HUES48 (cell line): ENCODE measurements around the gene KCNJ6.

Source experiments
- H3K27ac ChIP-seq: one replicate; pipeline ENCODE4 v1.7.0; 2013; ENCODE audit warnings: low read depth, low read length, inconsistent platforms
- H3K27me3 ChIP-seq: 2 replicates; pipeline ENCODE4 v1.6.1; 2013; ENCODE audit warnings: mild to moderate bottlenecking, low read length; ENCODE audit not compliant: control insufficient read depth, insufficient read depth
- H3K36me3 ChIP-seq: 2 replicates; pipeline ENCODE4 v1.6.1; 2013; ENCODE audit warnings: low read length; ENCODE audit not compliant: control insufficient read depth, insufficient read depth
- H3K4me1 ChIP-seq: 2 replicates; pipeline ENCODE4 v1.6.1; 2013; ENCODE audit warnings: mild to moderate bottlenecking, low read length; ENCODE audit not compliant: control insufficient read depth, insufficient read depth
- H3K4me3 ChIP-seq: 2 replicates; pipeline ENCODE4 v1.5.1; 2013; ENCODE audit warnings: mild to moderate bottlenecking, low read depth, low read length
- H3K9ac ChIP-seq: 2 replicates; pipeline ENCODE4 v1.6.1; 2013; ENCODE audit warnings: mild to moderate bottlenecking, low read depth, low read length, moderate library complexity
- H3K9me3 ChIP-seq: 2 replicates; pipeline ENCODE4 v1.6.1; 2013; ENCODE audit warnings: low read length; ENCODE audit not compliant: control insufficient read depth, insufficient read depth

The KCNJ6 gene

DNA sequence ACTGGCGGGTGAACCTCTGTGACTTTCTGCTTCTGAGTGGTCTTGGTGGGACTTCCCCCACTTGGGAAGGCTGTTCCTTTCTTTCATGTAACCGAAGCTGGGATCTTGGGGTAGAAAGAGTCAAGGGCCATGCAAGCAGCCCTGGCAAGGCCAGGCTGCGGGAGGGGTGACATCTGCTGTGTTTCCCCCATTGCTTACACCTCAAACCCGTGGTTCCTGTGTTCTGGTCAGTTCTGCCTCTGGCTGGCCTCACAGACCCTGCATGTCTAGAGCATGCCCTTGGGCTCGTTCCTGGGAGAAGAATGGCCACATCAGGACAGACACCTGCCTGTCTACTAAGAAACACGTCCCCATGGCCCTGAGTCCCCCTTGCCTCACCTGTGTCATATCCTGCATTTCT is 341.9 kb downstream of the KCNJ6 start:
- peaks cover 17% of the 10 kb centered on the region for H3K9me3 ChIP-seq
- H3K9ac ChIP-seq = no peak overlapping the region
- no peaks in the 10 kb centered on the region for H3K27me3 ChIP-seq
- H3K36me3 ChIP-seq = no peaks in the 10 kb centered on the region
- H3K4me1 ChIP-seq = no peaks in the 10 kb centered on the region
- H3K27ac ChIP-seq = no peak overlapping the region
- no peak overlapping the region for H3K4me3 ChIP-seq

DNA sequence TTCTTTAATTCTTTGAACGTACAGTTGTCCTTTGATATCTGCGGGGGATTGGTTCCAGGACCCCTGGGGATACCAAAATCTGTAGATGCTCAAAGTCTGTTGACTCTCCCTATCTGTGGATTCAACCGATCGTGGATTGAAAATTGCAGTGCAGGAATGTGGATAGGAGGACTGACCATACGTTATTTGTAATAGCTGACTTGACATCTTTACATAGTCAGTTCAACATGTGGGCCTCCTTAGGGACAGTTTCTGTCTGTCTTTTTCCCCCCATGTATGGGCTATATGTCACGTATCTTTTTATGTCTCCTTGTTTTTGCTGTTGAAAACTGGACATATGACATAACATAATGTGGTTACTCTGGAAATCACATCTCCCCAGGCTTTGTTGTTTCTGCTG is 344.8 kb downstream of the KCNJ6 start:
- Histone ChIP-seq H3K4me1 (no peaks in the 10 kb centered on the region), H3K36me3 (no peaks in the 10 kb centered on the region), H3K9me3 (no peaks in the 10 kb centered on the region), H3K4me3 (no peak overlapping the region), H3K27ac (no peak overlapping the region), H3K9ac (no peak overlapping the region), H3K27me3 (no peaks in the 10 kb centered on the region)

DNA sequence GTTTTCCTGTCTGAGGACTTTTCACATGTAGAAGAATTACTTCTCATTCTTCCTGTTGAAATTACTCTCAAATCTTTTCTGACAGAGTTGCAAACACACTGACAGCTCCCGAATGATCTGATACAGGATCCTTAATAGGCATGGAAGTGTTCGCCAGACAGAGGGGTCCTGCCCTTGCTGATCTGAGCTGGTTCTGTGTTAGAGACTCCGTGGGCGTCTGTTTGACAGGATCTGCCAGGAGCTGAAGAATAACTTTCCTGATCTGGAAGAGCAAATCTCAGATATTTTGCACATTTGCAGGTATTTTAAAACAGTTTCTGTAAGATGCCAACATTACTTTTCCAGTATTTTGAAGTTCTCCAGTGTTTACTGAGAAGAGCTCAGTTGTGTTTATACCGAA is 347.3 kb downstream of the KCNJ6 start:
- Histone ChIP-seq H3K9me3 (no peaks in the 10 kb centered on the region), H3K36me3 (no peaks in the 10 kb centered on the region), H3K9ac (no peak overlapping the region), H3K4me3 (no peak overlapping the region), H3K4me1 (peaks cover 12% of the 10 kb centered on the region), H3K27me3 (no peaks in the 10 kb centered on the region), H3K27ac (no peak overlapping the region)

DNA sequence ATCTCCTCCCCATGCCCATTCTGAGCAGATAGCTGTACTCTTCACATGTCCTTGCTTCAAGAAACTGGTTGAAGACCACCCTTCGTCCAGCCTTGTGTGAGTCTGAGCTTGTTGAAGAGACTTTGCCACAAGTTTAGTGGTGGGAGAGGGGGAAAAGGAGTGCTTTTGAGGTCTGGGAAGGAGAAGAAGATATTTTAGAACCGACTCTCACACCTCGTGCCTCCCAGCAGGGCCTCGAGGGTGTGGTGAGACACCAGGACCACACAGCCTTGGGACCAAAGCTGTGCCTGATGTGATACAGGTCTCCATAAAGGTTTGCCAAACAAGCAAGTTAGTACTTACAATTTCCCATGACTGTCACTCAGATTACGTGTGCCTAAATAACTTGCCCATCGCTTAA is 347.8 kb downstream of the KCNJ6 start:
- Histone ChIP-seq H3K4me1 (peaks cover 12% of the 10 kb centered on the region), H3K4me3 (no peak overlapping the region), H3K27me3 (0 out of 2 replicates have a peak, but pooled peaks cover under 1% of the 10 kb centered on the region), H3K27ac (no peak overlapping the region), H3K9ac (no peak overlapping the region), H3K36me3 (no peaks in the 10 kb centered on the region), H3K9me3 (no peaks in the 10 kb centered on the region)

DNA sequence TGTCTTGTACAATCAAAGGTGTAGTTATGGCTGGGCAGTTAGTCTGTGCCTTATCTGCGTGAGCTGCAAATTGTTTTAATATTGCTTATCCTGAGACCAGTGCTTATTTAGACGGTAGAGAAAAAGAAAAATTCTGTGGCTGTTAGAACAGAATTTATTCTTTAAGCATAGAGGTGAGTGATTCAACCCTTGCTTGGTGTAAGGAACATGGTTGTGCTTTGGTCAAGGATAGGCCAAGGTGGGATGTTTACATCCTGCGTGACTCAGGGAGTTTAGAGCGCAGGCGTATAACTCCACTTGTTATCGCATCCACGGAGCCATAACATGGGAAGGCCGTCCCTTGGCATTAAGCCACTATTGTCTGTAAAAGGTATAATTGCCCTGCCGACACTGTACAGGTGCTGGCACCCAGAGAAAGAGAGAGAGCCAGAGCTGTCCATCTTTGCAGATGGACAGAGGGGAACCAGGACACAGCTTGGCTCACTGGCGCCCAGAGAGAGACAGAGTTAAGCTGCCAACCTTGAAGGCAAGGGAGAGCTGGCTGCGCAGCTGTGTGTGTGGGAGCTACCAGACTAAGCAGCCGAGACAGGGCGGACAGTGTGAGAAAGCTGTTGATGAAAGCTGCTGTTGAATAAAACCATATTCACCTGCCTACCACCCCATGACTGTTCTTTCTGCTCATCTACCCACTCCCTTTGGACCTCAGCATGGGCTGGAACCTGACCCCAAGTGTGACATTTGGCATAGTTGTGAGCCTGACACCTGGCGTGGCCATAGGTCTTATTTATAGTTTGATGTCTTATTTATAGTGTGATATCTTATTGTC is 349.3 kb downstream of the KCNJ6 start:
- Histone ChIP-seq H3K9me3 (no peaks in the 10 kb centered on the region), H3K4me1 (peaks cover 12% of the 10 kb centered on the region), H3K27me3 (peaks cover 14% of the 10 kb centered on the region), H3K27ac (no peak overlapping the region), H3K36me3 (no peaks in the 10 kb centered on the region), H3K4me3 (no peak overlapping the region), H3K9ac (no peak overlapping the region)

DNA sequence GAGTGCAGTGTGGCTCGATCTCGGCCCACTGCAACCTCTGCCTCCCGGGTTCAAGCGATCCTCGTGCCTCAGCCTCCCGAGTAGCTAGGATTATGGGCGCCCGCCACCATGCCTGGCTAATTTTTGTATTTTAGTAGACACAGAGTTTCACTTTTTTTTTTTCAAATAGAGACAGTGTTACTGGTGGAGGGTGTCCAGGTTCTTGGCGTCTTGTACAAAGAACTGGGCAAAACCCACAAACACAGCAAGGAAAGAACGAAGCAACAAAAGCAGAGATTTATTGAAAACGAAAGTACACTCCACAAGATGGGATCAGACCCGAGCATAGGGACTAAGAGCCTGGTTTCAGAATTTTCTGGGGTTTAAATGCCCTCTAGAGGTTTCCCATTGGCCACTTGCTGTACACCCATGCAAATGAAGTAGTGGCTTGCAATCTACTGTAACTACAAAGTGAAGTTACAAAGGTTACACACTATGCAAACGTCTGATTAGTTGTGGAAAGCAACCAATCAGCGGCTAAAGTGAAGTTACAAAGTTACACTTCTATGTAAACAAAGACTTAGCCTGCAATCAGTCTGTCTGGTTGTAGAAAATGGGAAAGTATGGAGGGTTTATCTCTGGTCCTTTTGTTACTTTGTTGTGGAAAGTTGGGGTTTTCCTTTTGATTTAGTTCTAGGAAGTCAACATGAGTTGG is 350.6 kb downstream of the KCNJ6 start:
- Histone ChIP-seq H3K4me1 (peaks cover 12% of the 10 kb centered on the region), H3K9ac (no peak overlapping the region), H3K27me3 (peaks cover 14% of the 10 kb centered on the region), H3K4me3 (no peak overlapping the region), H3K9me3 (no peaks in the 10 kb centered on the region), H3K27ac (no peak overlapping the region), H3K36me3 (no peaks in the 10 kb centered on the region)

DNA sequence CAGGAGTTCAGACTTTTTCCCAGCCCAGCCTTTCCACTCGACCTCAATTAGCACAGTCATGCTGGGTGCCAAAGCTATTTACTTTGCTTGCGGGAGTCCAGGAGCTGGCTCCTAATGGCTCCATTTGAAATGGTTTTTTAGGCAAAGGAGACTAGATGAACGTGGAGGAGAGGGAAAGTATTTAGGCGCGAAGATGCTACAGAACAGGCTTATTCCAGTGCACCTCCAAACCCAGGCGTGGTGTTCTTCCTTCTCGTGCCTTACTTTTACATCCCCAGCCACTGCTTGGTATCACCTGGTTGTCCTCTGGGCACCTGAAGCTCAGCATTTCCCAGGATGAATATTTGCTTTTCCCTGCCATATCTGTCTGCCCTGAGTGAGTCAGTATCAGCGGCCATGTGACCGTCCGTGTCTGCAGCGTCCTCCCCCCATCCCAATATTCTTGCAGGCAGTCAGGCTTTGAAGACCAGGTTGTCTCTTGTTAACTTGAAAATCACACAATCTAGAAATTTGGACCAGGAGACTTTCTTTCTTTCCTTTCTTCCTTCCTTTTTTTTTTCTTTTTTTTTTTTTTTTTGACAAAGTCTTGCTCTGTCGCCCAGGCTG is 351.2 kb downstream of the KCNJ6 start:
- Histone ChIP-seq H3K4me1 (peaks cover 12% of the 10 kb centered on the region), H3K9ac (no peak overlapping the region), H3K27me3 (peaks cover 14% of the 10 kb centered on the region), H3K36me3 (no peaks in the 10 kb centered on the region), H3K9me3 (no peaks in the 10 kb centered on the region), H3K4me3 (no peak overlapping the region; the same call in 1 of the 2 replicates), H3K27ac (peak overlapping the region; percentile 82)

DNA sequence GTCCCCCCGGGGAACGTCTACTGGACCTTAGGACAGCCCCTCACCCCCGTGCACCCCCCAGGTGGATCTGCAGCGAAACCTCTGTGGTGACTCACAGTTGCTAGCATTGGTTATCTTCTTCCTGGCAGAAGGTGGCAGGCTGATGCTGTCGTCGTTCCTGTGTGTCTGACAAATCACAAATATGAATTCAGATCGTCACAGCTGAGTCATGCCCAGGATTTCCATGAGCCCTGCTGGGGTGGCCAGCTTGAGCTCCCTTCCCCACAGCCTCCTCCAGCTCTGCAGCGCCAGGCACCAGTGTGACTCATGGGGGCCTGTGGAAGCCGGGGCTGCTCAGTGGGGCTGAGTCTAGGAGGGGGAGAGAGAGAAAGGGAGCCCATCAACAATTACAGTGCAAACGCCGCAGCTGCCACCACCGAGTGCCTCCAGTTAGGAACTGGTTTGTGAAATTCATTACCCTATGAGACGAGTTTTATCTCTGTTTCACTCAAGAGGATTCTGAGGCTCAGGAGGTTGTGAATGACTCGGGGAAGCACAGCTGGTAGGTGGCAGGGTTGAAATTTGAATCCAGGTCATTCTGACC is 351.8 kb downstream of the KCNJ6 start:
- peak overlapping the region; percentile 3 for H3K9ac ChIP-seq
- H3K27me3 ChIP-seq = peaks cover 14% of the 10 kb centered on the region
- peak overlapping the region; percentile 48 for H3K4me3 ChIP-seq
- no peaks in the 10 kb centered on the region for H3K36me3 ChIP-seq
- H3K27ac ChIP-seq = peak overlapping the region; percentile 82
- H3K9me3 ChIP-seq = no peaks in the 10 kb centered on the region
- peaks cover 12% of the 10 kb centered on the region for H3K4me1 ChIP-seq

DNA sequence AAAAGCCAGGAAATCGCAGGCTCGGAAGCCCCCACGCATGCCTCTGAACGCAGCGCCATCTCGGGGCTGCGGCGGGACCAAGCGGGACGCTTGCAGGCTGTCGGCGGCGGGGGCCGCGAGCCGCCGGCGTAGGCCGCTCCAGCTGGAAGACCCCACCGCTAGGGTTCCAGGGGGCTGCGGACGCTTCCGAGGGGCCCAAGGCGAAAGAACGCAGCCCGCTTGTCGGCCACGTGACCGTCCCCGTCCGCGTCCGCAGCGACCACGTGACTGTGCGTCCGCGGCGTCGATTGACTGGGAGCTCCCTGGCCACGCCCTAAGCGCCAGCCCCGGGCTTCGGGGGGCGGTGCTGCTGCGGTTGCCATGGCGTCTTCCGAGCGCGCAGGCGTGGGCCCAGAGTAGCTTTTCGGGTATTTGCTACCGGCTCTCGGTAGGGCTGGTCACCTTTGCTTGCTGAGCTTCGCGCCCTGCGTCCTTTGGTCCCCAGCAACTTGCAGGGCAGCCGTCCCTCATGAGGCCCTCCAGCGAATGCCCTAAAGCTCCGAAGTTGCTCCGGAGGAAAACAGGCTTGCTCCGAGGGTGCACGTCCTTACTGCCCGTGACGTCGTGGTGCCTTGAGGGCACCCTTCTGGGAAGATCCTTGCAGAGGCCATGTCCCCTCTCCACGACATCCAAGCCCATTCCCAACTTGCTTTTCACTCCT is 352.5 kb downstream of the KCNJ6 start:
- peak overlapping the region; percentile 82 for H3K27ac ChIP-seq
- H3K4me3 ChIP-seq = peak overlapping the region; percentile 48
- H3K27me3 ChIP-seq = peaks cover 14% of the 10 kb centered on the region
- no peaks in the 10 kb centered on the region for H3K9me3 ChIP-seq
- H3K4me1 ChIP-seq = peaks cover 12% of the 10 kb centered on the region
- no peaks in the 10 kb centered on the region for H3K36me3 ChIP-seq
- peak overlapping the region; percentile 27 for H3K9ac ChIP-seq

DNA sequence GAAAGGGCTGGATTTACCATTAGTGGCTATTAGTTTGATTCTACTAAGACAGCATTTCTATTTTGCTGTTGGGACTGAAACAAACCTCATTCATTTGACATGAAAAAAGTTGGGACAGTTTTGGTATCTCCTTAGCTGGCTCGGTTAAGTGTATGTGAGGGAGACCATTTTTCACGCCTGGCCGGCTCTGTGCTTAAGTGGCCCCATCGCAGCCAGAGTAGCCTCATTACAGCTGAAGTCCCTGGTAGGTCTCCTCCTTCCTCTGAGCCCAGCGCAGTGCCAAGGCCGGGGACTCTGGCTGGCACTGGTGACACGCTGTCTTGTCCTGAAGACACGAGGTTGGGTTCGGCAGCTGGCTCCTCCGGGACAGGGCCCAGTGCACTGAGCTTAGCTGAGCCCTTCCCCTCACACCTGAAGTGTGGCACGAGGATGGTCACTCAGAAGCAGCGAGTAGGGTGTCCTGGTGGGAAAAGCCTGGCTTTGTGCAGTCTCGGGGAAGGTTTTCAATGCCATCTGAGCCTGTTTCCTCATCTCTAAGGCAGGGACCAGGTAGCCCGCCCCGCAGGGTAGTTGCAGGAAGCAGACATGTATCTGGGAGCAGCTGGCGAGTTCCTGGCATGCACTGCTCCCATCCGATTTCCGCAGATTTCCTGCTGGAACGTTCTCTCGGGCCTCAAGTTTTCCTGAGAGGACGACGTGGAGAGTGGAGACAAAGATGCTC is 353.2 kb downstream of the KCNJ6 start:
- no peaks in the 10 kb centered on the region for H3K9me3 ChIP-seq
- H3K4me3 ChIP-seq = peak overlapping the region; percentile 48
- H3K27me3 ChIP-seq = peaks cover 14% of the 10 kb centered on the region
- peak overlapping the region; percentile 82 for H3K27ac ChIP-seq
- H3K36me3 ChIP-seq = no peaks in the 10 kb centered on the region
- H3K9ac ChIP-seq = peak overlapping the region; percentile 27; the same call in 1 of the 2 replicates
- peaks cover 12% of the 10 kb centered on the region for H3K4me1 ChIP-seq
